Loucy (cell line): Measurements from ENCODE around the gene CEP63.

Experiments
- H2AFZ ChIP-seq: fragments of 200-600 bp; sonication (generic); 2 replicates; pipeline ENCODE4 v1.6.0; 2016; ENCODE audit warnings: antibody characterized with exemption, mild to moderate bottlenecking, low read length, moderate library complexity
- H3F3A ChIP-seq: fragments of 200-600 bp; 2 replicates; pipeline ENCODE4 v1.6.0; 2016; ENCODE audit warnings: antibody characterized with exemption, low read depth, mild to moderate bottlenecking
- H3K27me3 ChIP-seq: fragments of 200-600 bp; sonication (generic); 2 replicates; pipeline ENCODE4 v1.6.1; 2014; ENCODE audit warnings: low read length, mild to moderate bottlenecking; ENCODE audit not compliant: insufficient read depth, poor library complexity, severe bottlenecking
- H3K36me3 ChIP-seq: fragments of 200-600 bp; sonication (generic); 2 replicates; pipeline ENCODE4 v1.6.1; 2016; ENCODE audit warnings: low read length; ENCODE audit not compliant: insufficient read depth
- H3K4me1 ChIP-seq: fragments of 200-600 bp; sonication (generic); 2 replicates; pipeline ENCODE4 v1.5.1; 2014; ENCODE audit warnings: low read length, mild to moderate bottlenecking; ENCODE audit not compliant: insufficient read depth, poor library complexity, severe bottlenecking
- H3K4me2 ChIP-seq: fragments of 200-600 bp; sonication (generic); 2 replicates; pipeline ENCODE4 v1.6.0; 2014; ENCODE audit warnings: antibody characterized with exemption, low read length, low read depth, mild to moderate bottlenecking; ENCODE audit not compliant: poor library complexity, severe bottlenecking
- H3K4me3 ChIP-seq: fragments of 200-600 bp; sonication (generic); 2 replicates; pipeline ENCODE4 v1.5.1; 2014; ENCODE audit warnings: low read length, mild to moderate bottlenecking, mixed read lengths; ENCODE audit not compliant: poor library complexity, severe bottlenecking
- H3K79me2 ChIP-seq: fragments of 200-600 bp; sonication (generic); 2 replicates; pipeline ENCODE4 v1.6.1; 2014; ENCODE audit warnings: low read length; ENCODE audit not compliant: insufficient read depth
- H3K9ac ChIP-seq: fragments of 200-600 bp; sonication (generic); 2 replicates; pipeline ENCODE4 v1.6.0; 2014; ENCODE audit warnings: mild to moderate bottlenecking, low read depth, low read length, moderate library complexity; ENCODE audit not compliant: poor library complexity, severe bottlenecking
- H3K9me2 ChIP-seq: fragments of 200-600 bp; sonication (generic); replicated peaks from 2 replicates; pipeline ENCODE4 v1.6.1; 2016; ENCODE audit warnings: low read depth, low read length, mixed read lengths
- H3K9me3 ChIP-seq: fragments of 200-600 bp; sonication (generic); 2 replicates; pipeline ENCODE4 v1.6.1; 2014; ENCODE audit warnings: mild to moderate bottlenecking, antibody characterized with exemption, low read length, low read depth; ENCODE audit not compliant: insufficient read depth
- H4K20me1 ChIP-seq: fragments of 200-600 bp; sonication (generic); 2 replicates; pipeline ENCODE4 v1.6.0; 2014; ENCODE audit warnings: antibody characterized with exemption, low read length, mild to moderate bottlenecking; ENCODE audit not compliant: insufficient read depth, poor library complexity, severe bottlenecking
- EZH2phosphoT487 ChIP-seq: fragments of 200-600 bp; IDR thresholded peaks from 2 replicates; pipeline ENCODE4 v1.6.1; 2018; ENCODE audit warnings: antibody characterized with exemption, mild to moderate bottlenecking, moderate library complexity, borderline replicate concordance
- TF ChIP-seq, protein P1 (sequence below): fragments of 200-600 bp; sonication (generic); conservative IDR thresholded peaks from 2 replicates; pipeline ENCODE4 v1.5.1; 2014; ENCODE audit warnings: mild to moderate bottlenecking, antibody characterized with exemption, low read length

CEP63 gene

DNA sequence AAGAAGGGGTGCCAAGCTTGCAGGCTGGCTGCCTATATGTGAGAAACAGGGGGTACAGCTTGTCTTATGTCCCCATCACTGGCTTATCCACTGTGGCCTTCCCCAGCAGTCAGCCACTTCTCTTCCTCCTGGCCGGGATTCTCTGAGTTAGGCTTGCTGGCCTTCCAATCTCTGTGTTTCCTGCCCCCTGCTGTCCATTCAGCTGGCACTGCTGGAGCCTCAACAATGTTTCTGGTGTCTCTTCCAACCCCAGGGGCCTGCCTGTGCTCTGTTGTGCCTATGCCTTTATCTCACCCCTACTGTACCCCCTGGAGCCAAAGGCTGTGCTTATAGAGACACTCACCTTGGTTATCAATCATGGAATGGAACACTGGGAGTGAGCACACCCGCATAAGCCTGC lies 36.6 kb upstream of the CEP63 start:
- Histone ChIP-seq H2AFZ (peak overlapping the region; percentile 67; the same call in 1 of the 2 replicates), H3K79me2 (no peaks in the 10 kb centered on the region), H3K4me1 (peaks cover 7% of the 10 kb centered on the region), H3K4me2 (no peak overlapping the region), H4K20me1 (no peaks in the 10 kb centered on the region), H3K4me3 (no peak overlapping the region), H3K9ac (no peak overlapping the region), H3K9me3 (peaks cover 5% of the 10 kb centered on the region; the same call in 1 of the 2 replicates), H3K27me3 (no peaks in the 10 kb centered on the region), H3F3A (no peaks in the 10 kb centered on the region), H3K9me2 (no peaks in the 10 kb centered on the region), H3K36me3 (no peaks in the 10 kb centered on the region)
- TF ChIP-seq, protein P1, sequence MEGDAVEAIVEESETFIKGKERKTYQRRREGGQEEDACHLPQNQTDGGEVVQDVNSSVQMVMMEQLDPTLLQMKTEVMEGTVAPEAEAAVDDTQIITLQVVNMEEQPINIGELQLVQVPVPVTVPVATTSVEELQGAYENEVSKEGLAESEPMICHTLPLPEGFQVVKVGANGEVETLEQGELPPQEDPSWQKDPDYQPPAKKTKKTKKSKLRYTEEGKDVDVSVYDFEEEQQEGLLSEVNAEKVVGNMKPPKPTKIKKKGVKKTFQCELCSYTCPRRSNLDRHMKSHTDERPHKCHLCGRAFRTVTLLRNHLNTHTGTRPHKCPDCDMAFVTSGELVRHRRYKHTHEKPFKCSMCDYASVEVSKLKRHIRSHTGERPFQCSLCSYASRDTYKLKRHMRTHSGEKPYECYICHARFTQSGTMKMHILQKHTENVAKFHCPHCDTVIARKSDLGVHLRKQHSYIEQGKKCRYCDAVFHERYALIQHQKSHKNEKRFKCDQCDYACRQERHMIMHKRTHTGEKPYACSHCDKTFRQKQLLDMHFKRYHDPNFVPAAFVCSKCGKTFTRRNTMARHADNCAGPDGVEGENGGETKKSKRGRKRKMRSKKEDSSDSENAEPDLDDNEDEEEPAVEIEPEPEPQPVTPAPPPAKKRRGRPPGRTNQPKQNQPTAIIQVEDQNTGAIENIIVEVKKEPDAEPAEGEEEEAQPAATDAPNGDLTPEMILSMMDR = peak; percentile 47
- no peak for TF ChIP-seq EZH2phosphoT487

DNA sequence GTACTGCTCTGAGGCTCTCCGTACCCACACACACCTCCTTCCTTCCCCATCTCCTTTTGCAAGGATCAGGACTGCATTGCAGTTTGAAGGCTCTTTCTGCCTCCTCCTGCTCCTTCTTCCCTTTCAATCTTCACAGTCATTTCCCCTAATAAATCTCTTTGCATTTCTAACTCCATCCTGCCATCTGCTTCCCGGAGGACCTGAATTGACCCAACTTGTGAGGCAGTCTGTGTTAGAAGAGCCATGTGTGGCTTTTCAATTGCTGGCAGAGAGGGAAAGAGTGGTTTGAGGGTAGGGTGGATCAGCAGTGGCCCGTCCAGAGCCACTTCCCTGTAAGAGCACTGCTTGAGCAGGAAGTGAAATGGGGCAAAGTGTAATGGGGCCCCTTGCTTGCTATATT lies 35.9 kb upstream of the CEP63 start:
- H3K9me3 ChIP-seq = peaks cover 5% of the 10 kb centered on the region; the same call in 1 of the 2 replicates
- no peak overlapping the region for H3K4me3 ChIP-seq
- peaks cover 7% of the 10 kb centered on the region for H3K4me1 ChIP-seq
- no peak overlapping the region for H3K9ac ChIP-seq
- no peaks in the 10 kb centered on the region for H3F3A ChIP-seq
- TF ChIP-seq EZH2phosphoT487 = no peak
- TF ChIP-seq, protein P1 = no peak
- no peak overlapping the region for H3K4me2 ChIP-seq
- no peaks in the 10 kb centered on the region for H4K20me1 ChIP-seq
- no peaks in the 10 kb centered on the region for H3K27me3 ChIP-seq
- no peaks in the 10 kb centered on the region for H3K79me2 ChIP-seq
- H3K9me2 ChIP-seq = no peaks in the 10 kb centered on the region
- peak overlapping the region; percentile 67 for H2AFZ ChIP-seq
- no peaks in the 10 kb centered on the region for H3K36me3 ChIP-seq

DNA sequence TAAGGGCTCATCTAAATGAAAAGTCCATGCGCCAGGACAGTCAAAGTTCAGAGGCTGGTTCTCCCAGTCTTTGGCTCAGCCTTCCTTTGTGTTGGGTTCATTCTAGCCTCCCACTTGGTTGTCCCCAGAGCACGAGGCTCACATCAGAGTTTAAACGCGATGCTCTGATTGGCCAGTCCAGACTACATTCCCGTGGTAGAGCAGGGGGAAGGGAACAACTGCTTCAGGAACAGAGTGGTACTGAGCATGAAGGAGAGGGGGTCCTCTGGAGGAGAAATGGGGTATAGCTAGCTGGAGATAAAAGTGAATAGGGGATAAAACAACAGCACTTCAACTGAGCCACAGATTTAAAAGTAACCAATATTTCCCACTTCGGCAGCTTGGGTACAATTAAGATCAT lies 32.2 kb upstream of the CEP63 start:
- Histone ChIP-seq H3K36me3 (no peaks in the 10 kb centered on the region), H3K4me2 (no peak overlapping the region), H3K4me1 (peaks cover 7% of the 10 kb centered on the region)

More for the DNA sequence above, 32.2 kb upstream of the CEP63 start:
- no peaks in the 10 kb centered on the region for H3F3A ChIP-seq
- no peak overlapping the region for H3K9ac ChIP-seq
- no peak overlapping the region for H2AFZ ChIP-seq
- H3K9me2 ChIP-seq = no peaks in the 10 kb centered on the region
- TF ChIP-seq, protein P1 = peak; percentile 64
- TF ChIP-seq EZH2phosphoT487 = no peak
- no peaks in the 10 kb centered on the region for H3K79me2 ChIP-seq
- no peaks in the 10 kb centered on the region for H3K9me3 ChIP-seq
- H3K4me3 ChIP-seq = no peak overlapping the region
- H3K27me3 ChIP-seq = no peaks in the 10 kb centered on the region
- no peaks in the 10 kb centered on the region for H4K20me1 ChIP-seq
